ENCODE data around the gene PDE3A.

GRCh38 chr12:20443255-20443654 lies 74.9 kb downstream of the PDE3A start:
- TF ChIP-seq, protein P1, sequence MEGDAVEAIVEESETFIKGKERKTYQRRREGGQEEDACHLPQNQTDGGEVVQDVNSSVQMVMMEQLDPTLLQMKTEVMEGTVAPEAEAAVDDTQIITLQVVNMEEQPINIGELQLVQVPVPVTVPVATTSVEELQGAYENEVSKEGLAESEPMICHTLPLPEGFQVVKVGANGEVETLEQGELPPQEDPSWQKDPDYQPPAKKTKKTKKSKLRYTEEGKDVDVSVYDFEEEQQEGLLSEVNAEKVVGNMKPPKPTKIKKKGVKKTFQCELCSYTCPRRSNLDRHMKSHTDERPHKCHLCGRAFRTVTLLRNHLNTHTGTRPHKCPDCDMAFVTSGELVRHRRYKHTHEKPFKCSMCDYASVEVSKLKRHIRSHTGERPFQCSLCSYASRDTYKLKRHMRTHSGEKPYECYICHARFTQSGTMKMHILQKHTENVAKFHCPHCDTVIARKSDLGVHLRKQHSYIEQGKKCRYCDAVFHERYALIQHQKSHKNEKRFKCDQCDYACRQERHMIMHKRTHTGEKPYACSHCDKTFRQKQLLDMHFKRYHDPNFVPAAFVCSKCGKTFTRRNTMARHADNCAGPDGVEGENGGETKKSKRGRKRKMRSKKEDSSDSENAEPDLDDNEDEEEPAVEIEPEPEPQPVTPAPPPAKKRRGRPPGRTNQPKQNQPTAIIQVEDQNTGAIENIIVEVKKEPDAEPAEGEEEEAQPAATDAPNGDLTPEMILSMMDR (conservative IDR thresholded peaks at IDR 0.05; ENCODE audit: low read length) = no peak
- TF ChIP-seq EZH2phosphoT487 (IDR thresholded peaks at IDR 0.05; ENCODE audit: borderline replicate concordance, low read depth, low read length) = no peak
